22Rv1 (cell line): Measurements from ENCODE around the gene MR1.
"Not testable (repeated sequence)": the region's sequence is repeated elsewhere in the genome, so short reads cannot be mapped to it uniquely, and the experiment has no call there.

Experiments used
- H3K27ac ChIP-seq: fragments of 450-650 bp; 2 replicates; pipeline ENCODE4 v1.5.1; 2017
- CTCF ChIP-seq: fragments of 450-650 bp; IDR thresholded peaks from 2 replicates; pipeline ENCODE4 v1.5.1; 2017; ENCODE audit warnings: mild to moderate bottlenecking
- ZFX ChIP-seq: fragments of 450-650 bp; IDR thresholded peaks from 2 replicates; pipeline ENCODE4 v1.6.1; 2017; ENCODE audit warnings: antibody characterized with exemption, borderline replicate concordance

Gene MR1

DNA sequence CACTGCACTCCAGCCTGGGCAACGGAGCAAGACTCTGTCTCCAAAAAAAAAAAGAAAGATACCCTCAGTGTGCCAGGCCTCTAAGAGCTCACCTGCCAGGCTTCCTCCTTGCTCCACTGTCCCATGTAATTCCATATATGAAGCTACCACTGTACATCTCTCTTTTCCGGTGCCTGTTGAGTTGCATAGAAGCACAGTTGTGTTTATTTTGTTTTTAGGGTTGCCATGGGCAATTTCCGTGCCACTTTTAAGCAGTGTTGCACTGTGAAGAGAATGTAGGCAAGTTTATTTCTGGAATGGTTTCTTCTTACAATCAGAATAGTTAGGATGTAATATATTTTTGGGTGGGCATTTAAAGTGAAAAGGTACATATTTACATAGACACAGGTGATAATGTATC lies 23.3 kb downstream of the MR1 start:
- TF ChIP-seq CTCF, result no peak
- no peak for TF ChIP-seq ZFX
- H3K27ac ChIP-seq, result no peak overlapping the region

GRCh38 chr1:181059435-181059834 lies 25.7 kb downstream of the MR1 start:
- TF ChIP-seq CTCF (no peak), ZFX (no peak)
- H3K27ac ChIP-seq, result no peak overlapping the region

- H3K27ac ChIP-seq, result no peak overlapping the region
- TF ChIP-seq ZFX (no peak), CTCF (no peak)
These were observed 26.3 kb downstream of the MR1 start for GRCh38 chr1:181060066-181060465.

DNA sequence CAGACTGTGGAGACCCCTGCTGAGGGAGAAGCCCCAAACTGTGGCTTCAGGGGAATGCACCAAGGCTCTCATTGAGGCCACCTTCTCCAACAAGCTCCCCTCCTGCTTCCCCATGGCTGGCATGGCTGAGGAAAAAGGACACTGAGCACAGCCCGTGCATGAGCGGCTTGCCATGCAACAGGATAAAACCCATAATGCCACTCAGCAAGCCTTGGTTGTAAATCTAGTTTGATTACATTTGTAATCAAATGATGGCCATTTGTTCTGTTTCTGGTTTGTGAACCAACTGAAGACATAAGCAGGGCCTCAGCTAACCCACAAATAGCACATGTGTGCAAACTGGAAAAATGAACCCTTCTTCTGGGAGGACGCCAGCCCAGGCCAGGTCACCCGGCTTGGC lies 27.2 kb downstream of the MR1 start:
- H3K27ac ChIP-seq, result not testable (repeated sequence)

- no peak overlapping the region for H3K27ac ChIP-seq
- TF ChIP-seq CTCF (no peak), ZFX (no peak)
These were observed 27.7 kb downstream of the MR1 start for GRCh38 chr1:181061487-181061886.

- TF ChIP-seq CTCF, result no peak
- TF ChIP-seq ZFX, result no peak
- H3K27ac ChIP-seq, result no peak overlapping the region
These were observed 28.4 kb downstream of the MR1 start for GRCh38 chr1:181061891-181062835.

GRCh38 chr1:181062836-181063428 lies 29.1 kb downstream of the MR1 start:
- H3K27ac ChIP-seq, result no peak overlapping the region
- TF ChIP-seq CTCF (no peak), ZFX (no peak)
